GM10266 (cell line): ENCODE data around the gene LILRB5.
"Not testable (repeated sequence)": the region's sequence is repeated elsewhere in the genome, so short reads cannot be mapped to it uniquely, and the experiment has no call there.

ENCODE experiments used
- DNase-seq: peaks from one replicate; pipeline ENCODE4 v3.0.0; 2012; ENCODE audit errors: extremely low spot score
- TF ChIP-seq, protein P1 (sequence below): IDR thresholded peaks from 2 replicates; pipeline ENCODE4 v1.5.1; 2012; ENCODE audit warnings: mild to moderate bottlenecking, low read depth; ENCODE audit not compliant: control insufficient read depth, insufficient read depth; ENCODE audit errors: missing control alignments

Gene LILRB5

DNA sequence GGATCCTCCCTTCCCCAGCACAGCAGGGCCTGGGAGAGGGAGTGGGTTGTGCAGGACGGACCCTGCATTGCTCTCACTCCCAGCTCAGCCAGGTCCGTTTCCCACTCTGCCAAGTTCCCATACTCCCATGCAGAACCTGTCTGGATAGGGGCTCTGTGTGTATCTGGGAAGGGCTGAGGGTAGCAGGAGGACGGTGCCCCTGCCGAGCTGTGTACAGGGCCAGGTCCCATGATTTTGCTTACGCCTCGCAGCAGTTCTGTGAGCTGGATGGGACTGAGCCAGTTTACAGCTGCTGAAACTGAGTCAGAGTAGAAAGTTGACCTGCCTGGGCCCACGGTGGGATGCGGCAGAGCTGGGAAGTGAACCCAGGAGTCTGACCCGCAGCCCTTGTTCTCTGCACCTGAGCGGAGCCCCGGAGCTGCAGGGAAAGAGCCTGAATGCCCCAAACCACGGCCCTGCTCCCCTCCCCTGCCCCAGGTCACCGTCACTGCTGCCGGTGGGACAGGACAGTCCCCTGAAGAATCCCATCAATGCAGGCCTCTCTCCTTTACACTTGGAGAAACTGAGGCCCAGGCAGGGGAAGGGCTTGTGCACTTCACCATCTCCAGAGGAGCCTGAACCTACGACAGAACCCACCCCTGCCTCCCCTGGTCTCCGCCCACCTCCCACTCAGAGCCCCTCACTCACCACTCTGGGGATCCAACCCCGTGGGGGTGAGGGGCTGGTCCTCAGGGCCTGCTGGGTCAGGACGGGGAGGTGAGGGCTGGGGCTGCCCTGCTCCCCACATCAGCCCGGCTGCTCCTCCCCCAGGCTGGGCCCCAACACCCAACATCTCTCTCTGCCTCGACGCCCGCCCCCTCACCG is 3.5 kb downstream of the LILRB5 start:
- TF ChIP-seq, protein P1, sequence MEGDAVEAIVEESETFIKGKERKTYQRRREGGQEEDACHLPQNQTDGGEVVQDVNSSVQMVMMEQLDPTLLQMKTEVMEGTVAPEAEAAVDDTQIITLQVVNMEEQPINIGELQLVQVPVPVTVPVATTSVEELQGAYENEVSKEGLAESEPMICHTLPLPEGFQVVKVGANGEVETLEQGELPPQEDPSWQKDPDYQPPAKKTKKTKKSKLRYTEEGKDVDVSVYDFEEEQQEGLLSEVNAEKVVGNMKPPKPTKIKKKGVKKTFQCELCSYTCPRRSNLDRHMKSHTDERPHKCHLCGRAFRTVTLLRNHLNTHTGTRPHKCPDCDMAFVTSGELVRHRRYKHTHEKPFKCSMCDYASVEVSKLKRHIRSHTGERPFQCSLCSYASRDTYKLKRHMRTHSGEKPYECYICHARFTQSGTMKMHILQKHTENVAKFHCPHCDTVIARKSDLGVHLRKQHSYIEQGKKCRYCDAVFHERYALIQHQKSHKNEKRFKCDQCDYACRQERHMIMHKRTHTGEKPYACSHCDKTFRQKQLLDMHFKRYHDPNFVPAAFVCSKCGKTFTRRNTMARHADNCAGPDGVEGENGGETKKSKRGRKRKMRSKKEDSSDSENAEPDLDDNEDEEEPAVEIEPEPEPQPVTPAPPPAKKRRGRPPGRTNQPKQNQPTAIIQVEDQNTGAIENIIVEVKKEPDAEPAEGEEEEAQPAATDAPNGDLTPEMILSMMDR: no peak
- DNase-seq: no peak

DNA sequence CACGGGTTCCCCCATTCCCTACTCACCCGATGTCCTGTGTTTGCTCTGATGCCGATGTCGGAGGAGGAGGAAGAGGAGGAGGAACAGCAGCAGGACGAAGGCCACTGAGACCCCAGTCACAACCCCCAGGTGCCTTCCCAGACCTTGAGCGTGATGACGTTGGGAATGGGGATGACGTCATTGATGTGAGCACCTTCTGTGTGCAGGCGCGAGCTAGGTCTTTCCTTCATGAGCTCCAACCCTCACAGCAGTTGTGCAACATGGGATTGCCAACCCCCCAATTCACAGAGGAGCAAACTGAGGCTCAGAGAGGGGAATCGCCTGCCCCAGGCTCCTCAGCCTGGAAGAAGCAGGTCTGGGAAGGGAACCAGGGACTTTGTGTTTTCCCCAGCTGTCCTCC is 4.2 kb downstream of the LILRB5 start:
- TF ChIP-seq, protein P1: no peak
- DNase-seq: no peak

DNA sequence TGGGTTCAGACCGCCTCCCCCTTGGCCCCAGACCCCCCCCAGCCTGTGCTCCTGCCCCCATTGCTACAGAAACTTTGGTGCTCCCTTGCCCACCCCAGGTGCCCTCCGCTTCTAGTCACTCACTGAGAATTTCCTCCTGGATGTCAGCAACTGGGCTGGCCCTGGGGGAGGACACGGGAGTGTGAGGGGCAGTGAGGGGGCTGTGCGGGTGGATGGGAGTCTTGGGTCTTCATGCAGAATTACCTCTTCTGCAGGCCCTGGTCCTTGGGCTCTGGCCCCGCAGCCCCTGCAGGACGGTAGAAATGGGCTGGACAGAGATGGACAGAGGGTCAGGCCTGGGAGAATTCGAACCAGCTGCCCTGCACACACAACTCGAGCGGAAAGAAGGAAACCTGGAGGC is 4.8 kb downstream of the LILRB5 start:
- DNase-seq: no peak
- TF ChIP-seq, protein P1: no peak

DNA sequence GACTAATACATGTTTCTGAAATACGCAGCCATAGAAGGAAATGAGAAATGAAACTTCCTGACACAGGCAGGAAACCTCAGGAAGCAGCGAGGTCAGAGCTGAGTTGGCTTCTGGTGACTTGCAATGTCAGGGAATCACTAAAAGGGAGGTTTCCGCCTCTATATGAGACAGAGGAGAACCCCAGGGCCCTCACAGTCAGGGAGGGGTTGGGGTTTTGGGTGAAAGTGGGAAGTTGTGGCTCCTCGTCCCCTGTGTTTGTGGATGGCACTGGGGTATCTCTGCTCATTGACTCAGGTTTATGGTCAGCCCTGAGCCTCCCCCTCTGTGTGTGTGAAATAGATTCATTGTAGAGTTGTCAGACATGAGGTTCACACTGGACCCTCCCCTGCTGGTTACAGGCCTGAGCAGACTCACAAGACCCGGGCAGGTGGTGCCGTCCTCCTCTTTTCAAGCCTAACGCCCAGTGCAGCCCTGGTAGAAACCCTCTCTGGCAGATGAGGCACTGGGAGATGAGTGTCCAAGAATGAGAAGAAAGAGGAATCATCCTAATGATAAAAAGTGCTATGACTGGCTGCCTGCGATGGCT is 9.0 kb downstream of the LILRB5 start:
- no peak for DNase-seq
- TF ChIP-seq, protein P1: no peak

DNA sequence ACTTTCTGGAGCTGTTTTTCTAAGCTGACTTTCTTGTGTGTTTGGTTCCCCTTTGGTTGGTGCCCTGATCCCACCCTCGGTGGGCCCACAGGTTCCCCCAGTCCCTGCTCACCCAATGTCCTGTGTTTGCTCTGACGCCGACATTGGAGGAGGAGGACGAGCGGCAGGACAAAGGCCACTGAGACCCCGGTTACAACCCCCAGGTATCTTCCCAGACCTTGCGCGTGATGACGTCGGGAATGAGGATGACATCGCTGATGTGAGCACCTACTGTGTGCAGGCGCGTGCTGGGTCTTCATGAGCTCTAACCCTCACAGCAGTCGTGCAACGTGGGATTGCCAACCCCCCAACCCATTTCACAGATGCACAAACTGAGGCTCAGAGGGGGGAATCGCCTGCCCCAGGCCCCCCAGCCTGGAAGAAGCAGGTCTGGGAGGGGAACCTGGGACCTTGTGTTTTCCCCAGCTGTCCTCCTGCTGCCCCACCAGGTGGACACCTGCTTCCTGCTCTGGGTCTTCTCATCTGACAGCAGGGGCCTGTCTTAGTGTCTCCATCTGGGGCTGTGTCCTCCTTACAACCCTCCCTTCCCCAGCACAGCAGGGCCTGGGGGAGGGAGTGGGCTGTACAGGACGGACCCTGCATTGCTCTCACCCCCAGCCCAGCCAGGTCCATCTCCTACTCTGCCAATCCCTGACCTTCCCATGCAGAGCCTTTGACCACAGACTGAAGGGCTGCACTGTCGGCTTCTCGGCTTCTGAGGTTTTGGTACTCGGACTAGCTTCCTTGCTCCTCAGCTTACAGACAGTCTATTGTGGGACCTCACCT is 9.8 kb downstream of the LILRB5 start:
- TF ChIP-seq, protein P1: no peak
- DNase-seq: no peak

DNA sequence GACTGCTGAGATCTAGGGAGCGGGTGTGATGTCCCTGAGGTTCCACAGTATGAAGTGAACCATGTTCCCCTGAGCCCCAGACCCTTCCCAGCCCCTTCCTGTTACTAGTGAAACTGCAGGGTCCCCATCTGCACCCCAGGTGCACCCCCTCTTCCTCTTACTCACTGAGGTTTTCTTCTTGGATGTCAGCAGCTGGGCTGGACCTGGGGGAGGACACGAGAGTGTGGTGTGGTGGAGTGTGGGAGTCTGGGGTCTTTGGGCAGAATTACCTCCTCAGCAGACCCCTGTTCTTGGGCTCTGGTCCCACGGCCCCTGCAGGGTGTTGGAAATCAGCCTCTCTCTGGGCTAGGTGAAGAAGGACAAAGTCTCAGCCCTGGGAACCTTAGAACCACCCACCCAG is 11.1 kb downstream of the LILRB5 start:
- TF ChIP-seq, protein P1: no peak

DNA sequence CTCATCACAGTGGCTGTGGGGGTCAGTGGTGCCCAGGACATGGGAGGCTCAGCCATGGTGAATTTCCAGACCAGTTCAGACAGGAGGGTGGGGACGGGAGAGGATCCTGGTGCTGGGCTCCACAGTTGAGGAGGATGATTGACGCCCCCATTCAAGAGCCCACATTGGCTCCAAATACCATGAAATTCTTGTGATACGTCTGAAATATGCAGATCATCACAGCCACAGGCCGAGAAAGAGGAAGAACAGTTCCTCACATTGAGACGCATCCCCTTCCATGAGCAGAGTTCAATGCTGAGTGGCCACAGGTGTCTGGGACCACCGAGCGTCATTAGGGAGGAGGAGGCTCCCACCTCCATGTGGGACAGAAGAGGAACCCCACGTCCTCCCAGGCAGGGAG is 13.3 kb downstream of the LILRB5 start:
- not testable (repeated sequence) for DNase-seq

More for the DNA sequence above, 11.1 kb downstream of the LILRB5 start:
- no peak for DNase-seq

DNA sequence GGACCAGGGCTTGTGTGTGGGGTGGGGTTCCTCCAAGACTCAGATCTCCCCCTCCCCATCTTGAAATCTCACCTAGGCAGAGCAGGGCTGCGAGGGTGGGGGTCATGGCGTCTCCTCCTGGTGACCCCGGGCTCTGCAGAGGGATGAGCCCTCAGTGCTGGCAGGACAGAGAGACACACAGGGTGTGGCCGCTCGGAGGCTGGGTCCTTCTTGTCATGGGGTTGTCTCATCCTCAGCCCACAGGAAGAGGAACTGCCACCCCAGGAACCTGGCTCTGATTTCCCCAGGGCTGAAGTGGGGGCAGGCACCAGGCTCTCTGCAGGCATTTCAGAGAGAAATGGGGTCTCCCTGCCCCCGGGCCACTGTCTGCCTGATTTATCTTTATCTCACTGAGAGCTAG is 14.4 kb downstream of the LILRB5 start, which contains the start of gene LILRA6:
Gene LILRA6, minus strand, starts transcription at position 145 of the 400 bp plus-strand sequence.
- not testable (repeated sequence) for DNase-seq

DNA sequence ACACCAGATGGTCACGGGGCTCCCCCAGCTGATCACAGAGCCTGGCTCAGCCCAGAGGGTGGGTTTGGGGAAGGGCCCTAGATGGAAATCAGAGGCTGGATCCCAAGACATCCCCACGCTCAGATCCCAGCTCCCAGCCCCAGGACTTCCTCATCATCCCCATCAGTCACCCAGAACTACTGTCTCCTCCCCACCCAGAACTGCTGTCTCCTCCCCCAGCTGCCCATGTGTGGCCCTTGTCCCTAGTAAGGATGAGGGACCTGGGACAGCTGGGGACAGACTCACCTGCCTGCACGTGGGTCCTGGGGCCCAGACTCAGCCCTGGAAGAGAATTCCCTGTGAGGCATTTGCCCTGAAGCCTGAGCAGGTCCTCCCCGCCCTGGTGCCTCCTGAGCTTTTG is 14.8 kb downstream of the LILRB5 start:
- not testable (repeated sequence) for DNase-seq

DNA sequence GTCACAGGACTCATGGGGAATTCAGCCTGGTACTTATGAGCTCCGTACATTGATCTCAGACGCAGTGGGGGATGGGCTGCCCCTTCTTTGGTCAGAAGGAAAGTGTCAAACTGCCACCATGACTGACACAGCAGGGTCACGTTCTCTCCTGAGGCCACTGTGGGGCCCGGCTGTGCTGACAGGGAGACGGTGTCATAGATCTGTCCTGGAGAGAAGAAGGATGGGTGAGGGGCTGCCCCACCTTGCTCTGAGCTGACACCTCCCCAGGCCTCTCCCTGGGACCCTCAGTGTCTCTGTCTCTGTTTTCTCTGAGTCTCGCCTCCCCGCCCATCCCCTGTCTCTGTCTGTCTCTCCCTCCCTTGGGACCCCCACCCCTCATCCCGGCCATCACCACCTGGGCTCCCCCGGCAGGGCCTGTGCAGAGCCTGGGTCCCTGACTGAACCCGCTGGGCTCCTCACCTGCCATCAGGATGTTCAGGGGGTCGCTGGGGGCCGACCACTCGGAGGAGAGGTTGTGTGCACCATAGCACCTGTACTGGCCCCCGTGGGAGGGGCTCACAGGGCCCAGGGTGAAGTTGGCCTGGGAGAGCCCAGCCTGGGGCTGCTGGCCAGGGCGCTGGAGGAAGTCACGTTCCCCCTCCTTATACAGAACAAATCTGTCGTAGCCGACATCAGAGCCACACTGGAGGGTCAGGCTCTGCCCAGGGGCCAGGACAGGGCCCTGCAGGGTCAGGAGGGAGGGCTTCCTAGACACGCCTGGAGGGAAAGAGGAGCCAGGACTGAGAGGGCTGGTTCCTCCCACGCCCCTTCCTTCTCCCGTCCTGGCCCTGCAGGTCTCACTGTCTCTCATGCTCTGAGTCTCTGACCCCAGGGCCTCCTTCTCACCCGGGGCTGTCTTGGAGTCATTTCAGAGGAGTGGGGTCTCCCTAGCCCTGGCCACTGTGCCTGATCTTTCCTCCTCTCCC is 16.4 kb downstream of the LILRB5 start:
- not testable (repeated sequence) for DNase-seq
